BLaER1 treated with 17β-estradiol and CSF1 and Interleukin-3, amounts not matched to agents 10 nM and 100 nM (cell line): ENCODE data around the gene DRC7.

Experiments
- H3K27ac ChIP-seq, 11 experiments: shearing (Covaris generic); formaldehyde crosslinking; 2 replicates each; pipeline ENCODE4 v1.8.1; 2022
- H3K27me3 ChIP-seq, 11 experiments: shearing (Covaris generic); formaldehyde crosslinking; 2 replicates each; pipeline ENCODE4 v1.8.1; 2022
- H3K36me3 ChIP-seq, 11 experiments: shearing (Covaris generic); formaldehyde crosslinking; 2 replicates each; pipeline ENCODE4 v1.8.1; 2022
- H3K4me1 ChIP-seq, 10 experiments: shearing (Covaris generic); formaldehyde crosslinking; 2 replicates each; pipeline ENCODE4 v1.8.1; 2022
- H3K4me2 ChIP-seq, 11 experiments: shearing (Covaris generic); formaldehyde crosslinking; 2 replicates each; pipeline ENCODE4 v1.8.1; 2022
- H3K4me3 ChIP-seq, 10 experiments: shearing (Covaris generic); formaldehyde crosslinking; 2 replicates each; pipeline ENCODE4 v1.8.1; 2022
- H3K9ac ChIP-seq, 11 experiments: shearing (Covaris generic); formaldehyde crosslinking; 2 replicates each; pipeline ENCODE4 v1.8.1; 2022
- H3K9me3 ChIP-seq, 11 experiments: shearing (Covaris generic); formaldehyde crosslinking; replicated peaks in 1 of 11; 2 replicates each; pipeline ENCODE4 v1.8.1; 2022
- H4K20me1 ChIP-seq, 11 experiments: shearing (Covaris generic); formaldehyde crosslinking; 2 replicates each; pipeline ENCODE4 v1.8.1; 2022
- Cebpa-rat ChIP-seq, 11 experiments: shearing (Covaris generic); IDR thresholded peaks; 2 replicates each; pipeline ENCODE4 v1.8.1; 2022

The DRC7 gene

GRCh38 chr16:57657228-57657627 is 37.4 kb upstream of the DRC7 start:
- 0 out of 22 replicates have a peak overlapping the region, but pooled peaks of 2 of the 11 experiments have one; percentile 1 to 5 for H3K27ac ChIP-seq
- peaks cover 0 to 28% (median 0%) of the 10 kb centered on the region in 11 experiments; a peak in 8 of 22 replicates for H3K36me3 ChIP-seq
- no peak overlapping the region for H3K4me2 ChIP-seq
- H4K20me1 ChIP-seq = no peaks in the 10 kb centered on the region
- peaks cover 21 to 65% (median 35%) of the 10 kb centered on the region in 10 experiments for H3K4me1 ChIP-seq
- H3K4me3 ChIP-seq = no peak overlapping the region
- H3K9me3 ChIP-seq = no peaks in the 10 kb centered on the region
- TF ChIP-seq Cebpa-rat (IDR thresholded peaks at IDR 0.05) = no peak
- H3K9ac ChIP-seq = no peak overlapping the region
- H3K27me3 ChIP-seq = no peaks in the 10 kb centered on the region

- no peak overlapping the region for H3K9ac ChIP-seq
- no peak overlapping the region for H3K4me2 ChIP-seq
Observed at GRCh38 chr16:57658130-57658877, 36.3 kb upstream of the DRC7 start.

GRCh38 chr16:57658878-57659674 is 35.5 kb upstream of the DRC7 start:
- TF ChIP-seq Cebpa-rat (IDR thresholded peaks at IDR 0.05) = no peak
- H3K9ac ChIP-seq = no peak overlapping the region
- H3K4me3 ChIP-seq = no peak overlapping the region
- no peaks in the 10 kb centered on the region for H3K27me3 ChIP-seq
- peaks cover 0 to 46% (median 0%) of the 10 kb centered on the region in 11 experiments; a peak in 8 of 22 replicates for H3K36me3 ChIP-seq
- H3K4me2 ChIP-seq = no peak overlapping the region
- peaks cover 3 to 47% (median 17%) of the 10 kb centered on the region in 10 experiments for H3K4me1 ChIP-seq
- no peaks in the 10 kb centered on the region for H3K9me3 ChIP-seq
- H3K27ac ChIP-seq = no peak overlapping the region
- H4K20me1 ChIP-seq = no peaks in the 10 kb centered on the region

More at GRCh38 chr16:57658130-57658877, 36.3 kb upstream of the DRC7 start:
- Histone ChIP-seq H3K4me3 (no peak overlapping the region), H3K9me3 (no peaks in the 10 kb centered on the region), H3K27ac (no peak overlapping the region), H3K27me3 (no peaks in the 10 kb centered on the region), H3K36me3 (peaks cover 0 to 39% (median 0%) of the 10 kb centered on the region in 11 experiments; a peak in 8 of 22 replicates), H4K20me1 (no peaks in the 10 kb centered on the region), H3K4me1 (peaks cover 10 to 55% (median 24%) of the 10 kb centered on the region in 10 experiments)
- no peak for TF ChIP-seq Cebpa-rat (IDR thresholded peaks at IDR 0.05)

GRCh38 chr16:57660715-57661463 is 33.7 kb upstream of the DRC7 start:
- Histone ChIP-seq H3K9ac (no peak overlapping the region), H4K20me1 (no peaks in the 10 kb centered on the region), H3K4me3 (no peak overlapping the region), H3K4me1 (peaks cover 0 to 40% (median 15%) of the 10 kb centered on the region in 10 experiments; a peak in 15 of 20 replicates), H3K27ac (peak overlapping the region in 4 of 11 experiments; percentile 2 to 40 (median 19); a peak in 3 of 22 replicates), H3K36me3 (peaks cover 0 to 52% (median 0%) of the 10 kb centered on the region in 11 experiments; a peak in 8 of 22 replicates), H3K4me2 (peak overlapping the region in 4 of 11 experiments; percentile 1 to 24 (median 4); a peak in 3 of 22 replicates), H3K27me3 (no peaks in the 10 kb centered on the region), H3K9me3 (no peaks in the 10 kb centered on the region)
- no peak for TF ChIP-seq Cebpa-rat (IDR thresholded peaks at IDR 0.05)

GRCh38 chr16:57661510-57661909 is 33.1 kb upstream of the DRC7 start:
- no peaks in the 10 kb centered on the region for H4K20me1 ChIP-seq
- H3K9ac ChIP-seq = no peak overlapping the region
- no peak for TF ChIP-seq Cebpa-rat (IDR thresholded peaks at IDR 0.05)
- H3K27ac ChIP-seq = peak overlapping the region in 3 of 11 experiments; percentile 2 to 28 (median 24); a peak in 3 of 22 replicates
- H3K9me3 ChIP-seq = no peaks in the 10 kb centered on the region
- peaks cover 0 to 52% (median 0%) of the 10 kb centered on the region in 11 experiments; a peak in 8 of 22 replicates for H3K36me3 ChIP-seq
- H3K4me3 ChIP-seq = no peak overlapping the region
- no peaks in the 10 kb centered on the region for H3K27me3 ChIP-seq
- H3K4me2 ChIP-seq = no peak overlapping the region
- H3K4me1 ChIP-seq = peaks cover 0 to 37% (median 16%) of the 10 kb centered on the region in 10 experiments; a peak in 16 of 20 replicates

GRCh38 chr16:57661936-57662906 is 32.4 kb upstream of the DRC7 start:
- H3K4me1 ChIP-seq = peaks cover 0 to 43% (median 22%) of the 10 kb centered on the region in 10 experiments; a peak in 17 of 20 replicates
- TF ChIP-seq Cebpa-rat (IDR thresholded peaks at IDR 0.05) = no peak
- no peak overlapping the region for H3K4me2 ChIP-seq
- no peaks in the 10 kb centered on the region for H4K20me1 ChIP-seq
- H3K9me3 ChIP-seq = no peaks in the 10 kb centered on the region
- no peak overlapping the region for H3K9ac ChIP-seq
- no peaks in the 10 kb centered on the region for H3K27me3 ChIP-seq
- peak overlapping the region in 4 of 11 experiments; percentile 4 to 28 (median 21); a peak in 4 of 22 replicates for H3K27ac ChIP-seq
- peaks cover 0 to 52% (median 0%) of the 10 kb centered on the region in 11 experiments; a peak in 8 of 22 replicates for H3K36me3 ChIP-seq
- no peak overlapping the region for H3K4me3 ChIP-seq

GRCh38 chr16:57663436-57663835 is 31.2 kb upstream of the DRC7 start:
- Histone ChIP-seq H3K27me3 (no peaks in the 10 kb centered on the region), H3K9ac (no peak overlapping the region), H3K4me2 (no peak overlapping the region), H3K27ac (peak overlapping the region in 5 of 11 experiments; percentile 22 to 54 (median 37); a peak in 6 of 22 replicates), H3K9me3 (no peaks in the 10 kb centered on the region), H3K4me3 (no peak overlapping the region), H3K36me3 (peaks cover 0 to 52% (median 0%) of the 10 kb centered on the region in 11 experiments; a peak in 8 of 22 replicates), H4K20me1 (no peaks in the 10 kb centered on the region), H3K4me1 (peaks cover 0 to 55% (median 33%) of the 10 kb centered on the region in 10 experiments; a peak in 17 of 20 replicates)
- TF ChIP-seq Cebpa-rat (IDR thresholded peaks at IDR 0.05) = no peak
